CD4-positive, alpha-beta T cell treated with Interleukin-6 for 4 hours (primary cell): ENCODE measurements around the gene UBA3.
A peak's percentile ranks its signal among the peaks of the same experiment; 100 is the strongest.

Experiments used
- DNase-seq: peaks from one replicate; pipeline ENCODE4 v3.0.0-alpha.2; 2020; ENCODE audit warnings: mixed read lengths

The UBA3 gene

DNA sequence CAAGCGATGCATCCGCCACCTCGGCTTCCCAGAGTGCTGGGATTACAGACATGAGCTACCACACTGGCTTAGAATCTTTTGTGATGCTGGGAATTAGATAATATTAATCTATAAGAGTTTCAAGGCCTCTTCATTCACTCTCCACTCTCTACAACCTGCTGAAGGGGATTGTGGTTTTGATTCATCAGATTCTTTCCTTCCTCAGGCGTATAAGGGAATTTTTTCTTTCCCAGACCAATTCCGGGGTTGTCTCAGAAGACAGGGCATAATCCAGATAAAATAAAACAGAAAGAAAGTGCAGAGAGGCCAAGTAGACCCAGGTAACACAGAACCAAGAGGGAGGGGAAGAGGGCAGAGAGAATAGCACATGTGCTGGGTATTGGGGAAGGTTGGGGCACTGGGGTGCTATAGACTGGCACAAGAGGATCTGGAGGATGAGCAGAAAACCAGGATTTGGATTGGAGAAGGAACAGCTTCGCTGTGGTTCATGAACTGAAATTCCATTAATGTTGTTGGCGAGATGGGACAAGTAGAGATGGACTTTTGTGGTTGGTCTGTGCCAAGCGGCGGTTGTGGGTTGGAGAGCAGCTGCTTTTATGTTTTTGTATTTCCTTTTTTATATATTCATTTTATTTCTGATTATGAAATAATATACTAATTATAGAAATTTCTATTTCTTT, 17.4 kb upstream of the UBA3 start:
- DNase-seq, result no peak

DNA sequence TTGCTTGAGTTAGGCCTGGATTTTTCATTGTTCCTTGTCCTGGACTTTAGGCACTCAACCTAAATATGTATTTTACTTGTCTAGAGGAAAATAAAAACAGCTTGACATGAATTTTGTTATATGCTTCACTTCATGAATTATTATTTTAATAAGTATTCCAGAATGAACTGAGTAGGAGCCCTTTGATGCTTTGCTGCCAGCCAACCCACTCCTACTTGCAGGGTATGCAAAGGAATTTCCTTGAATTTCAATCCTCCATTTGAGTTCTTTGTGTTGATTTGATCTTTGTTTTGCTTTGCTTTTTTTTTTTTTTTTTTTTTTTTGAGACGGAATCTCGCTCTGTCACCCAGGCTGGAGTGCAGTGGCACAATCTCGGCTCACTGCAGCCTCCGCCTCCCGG, 16.1 kb upstream of the UBA3 start:
- DNase-seq, result no peak

DNA sequence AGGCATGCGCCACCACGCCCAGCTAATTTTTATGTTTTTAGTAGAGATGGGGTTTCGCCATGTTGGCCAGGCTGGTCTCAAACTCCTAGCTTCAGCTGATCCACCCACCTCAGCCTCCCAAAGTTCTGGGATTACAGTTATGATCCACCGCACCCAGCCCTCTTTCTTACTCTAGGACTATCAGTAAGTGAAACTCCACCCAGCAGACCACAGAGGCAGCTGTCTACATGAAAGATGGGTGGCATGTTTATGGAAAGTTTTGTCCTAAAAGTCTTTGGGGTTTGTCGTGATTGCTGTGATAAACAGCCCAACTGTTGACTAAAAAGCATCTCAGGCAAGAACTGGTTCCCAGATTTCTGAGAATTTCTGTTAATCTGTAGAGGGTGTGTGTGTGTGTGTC, 15.5 kb upstream of the UBA3 start:
- peak; percentile 25 for DNase-seq

DNA sequence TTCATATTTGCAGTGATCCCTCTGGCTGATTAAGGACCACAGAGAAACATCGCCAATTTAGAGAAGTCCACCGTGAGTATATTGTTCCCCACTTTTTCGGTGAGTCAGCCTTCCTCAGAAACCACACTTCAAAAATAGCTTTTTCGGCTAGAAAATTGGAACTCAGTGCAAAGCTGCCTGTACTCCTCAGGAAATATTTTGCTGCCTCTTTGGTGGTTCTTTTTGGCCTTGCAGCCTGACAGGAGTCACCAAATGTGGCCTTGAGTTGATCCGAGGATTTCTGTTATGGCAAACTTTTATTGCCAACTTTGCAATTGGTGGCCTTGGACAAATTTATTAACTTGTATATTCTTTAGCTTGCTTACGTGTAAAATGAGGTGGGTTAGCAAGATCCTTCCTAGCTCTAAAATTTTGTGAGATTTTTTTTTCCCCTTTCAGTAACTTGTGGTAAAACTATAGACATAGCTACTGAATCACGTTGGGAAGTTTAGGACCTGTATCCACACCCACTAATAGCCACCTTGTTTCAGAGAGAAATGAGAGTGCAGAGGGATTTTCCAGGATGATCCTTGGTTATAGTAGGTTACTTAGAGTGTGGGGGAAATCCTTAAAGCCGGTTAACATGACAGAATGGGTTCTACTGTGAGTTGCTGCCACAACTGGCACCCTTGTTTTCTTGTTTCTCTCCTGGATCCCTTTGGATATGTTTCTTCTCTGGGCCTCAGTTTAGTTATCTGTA, 14.5 kb upstream of the UBA3 start:
- DNase-seq, result peak; percentile 18

DNA sequence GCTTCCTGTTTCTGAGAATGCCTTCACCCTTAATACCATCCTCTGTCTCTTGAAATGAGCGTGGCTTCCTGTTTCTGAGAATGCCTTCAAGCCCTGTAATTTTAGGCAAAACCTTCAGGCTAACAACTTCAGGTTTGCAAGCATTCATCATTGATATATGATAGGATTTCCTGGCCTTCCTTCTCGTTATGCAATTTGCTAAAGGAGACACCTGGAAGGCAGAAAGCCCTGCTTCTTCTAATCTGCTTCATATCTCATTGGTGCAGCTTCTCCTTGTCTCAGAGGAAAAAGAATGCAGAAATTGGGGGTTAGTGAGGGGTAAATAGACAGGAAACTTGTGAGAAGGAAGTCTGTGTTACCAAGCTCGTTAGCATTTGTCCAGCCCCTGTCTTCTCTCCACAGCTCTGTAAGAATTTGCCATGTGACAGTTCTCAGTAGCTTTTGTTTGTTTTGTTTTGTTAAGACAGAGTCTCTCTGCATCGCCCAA, 11.9 kb upstream of the UBA3 start:
- DNase-seq, result peak; percentile 29

DNA sequence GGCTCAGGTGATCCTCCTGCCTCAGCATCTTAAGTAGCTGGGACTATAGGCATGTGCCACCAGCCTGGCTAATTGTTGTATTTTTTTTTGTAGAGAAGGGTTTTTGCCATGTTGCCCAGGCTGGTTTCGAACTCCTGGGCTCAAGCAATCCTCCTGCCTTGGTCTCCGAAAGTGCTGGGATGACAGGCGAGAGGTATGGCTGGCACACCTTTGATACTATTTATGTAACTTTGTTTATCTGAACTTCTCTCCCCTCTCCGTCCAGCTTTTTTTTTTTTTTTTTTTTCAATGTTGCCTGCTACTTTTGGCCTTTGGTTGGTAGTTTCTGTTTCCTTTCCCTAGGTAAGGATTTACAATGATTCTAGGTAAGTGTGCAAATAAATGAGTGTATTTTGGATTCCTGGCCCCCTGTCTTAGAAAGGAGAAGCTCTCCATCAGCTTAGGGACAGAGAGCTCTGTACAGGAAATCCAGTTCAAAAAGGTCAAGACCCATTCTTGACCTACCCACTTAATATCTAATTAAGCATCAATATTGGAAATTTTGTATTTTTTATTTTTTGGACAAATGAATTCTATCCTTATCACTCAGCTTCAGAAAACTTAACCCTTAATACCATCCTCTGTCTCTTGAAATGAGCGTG, 11.3 kb upstream of the UBA3 start:
- no peak for DNase-seq

DNA sequence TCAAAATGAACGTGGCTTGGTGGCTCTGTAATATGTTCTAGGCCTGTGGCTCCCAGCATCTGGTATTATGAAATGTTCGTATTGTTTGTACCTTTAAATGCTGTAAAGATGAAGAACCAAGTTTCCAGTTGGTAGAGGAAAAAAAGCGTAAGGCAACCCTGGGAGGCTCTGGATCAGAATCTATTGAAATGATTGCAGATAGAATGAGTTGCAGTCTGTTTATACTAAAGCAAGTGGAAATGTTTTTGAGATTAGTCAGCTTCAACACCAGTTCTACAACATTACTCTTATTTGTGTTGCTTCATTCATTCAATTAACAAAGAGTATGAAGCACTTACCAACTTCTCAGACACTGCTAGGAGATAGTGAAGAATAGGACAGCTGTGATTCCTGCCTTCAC, 9.9 kb upstream of the UBA3 start:
- no peak for DNase-seq

DNA sequence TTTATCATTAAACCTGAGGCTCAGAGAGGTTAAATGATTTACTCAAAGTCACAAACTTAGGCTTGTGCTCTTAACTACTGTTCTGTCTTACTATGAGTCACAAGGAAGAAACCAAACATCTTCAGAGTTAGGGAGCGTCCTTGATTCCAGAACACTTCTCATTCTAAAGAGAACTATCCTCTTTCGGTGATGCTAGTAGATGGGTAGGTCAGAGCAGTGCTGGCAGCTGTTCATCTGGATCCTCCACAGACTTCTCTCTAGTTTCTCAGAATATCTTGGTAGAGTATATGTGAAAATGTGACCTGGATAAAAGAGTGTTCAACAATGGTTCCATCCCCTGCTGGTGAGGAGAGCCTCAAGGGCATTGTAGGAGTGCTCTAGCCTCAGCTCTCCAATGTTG, 7.9 kb upstream of the UBA3 start:
- no peak for DNase-seq

DNA sequence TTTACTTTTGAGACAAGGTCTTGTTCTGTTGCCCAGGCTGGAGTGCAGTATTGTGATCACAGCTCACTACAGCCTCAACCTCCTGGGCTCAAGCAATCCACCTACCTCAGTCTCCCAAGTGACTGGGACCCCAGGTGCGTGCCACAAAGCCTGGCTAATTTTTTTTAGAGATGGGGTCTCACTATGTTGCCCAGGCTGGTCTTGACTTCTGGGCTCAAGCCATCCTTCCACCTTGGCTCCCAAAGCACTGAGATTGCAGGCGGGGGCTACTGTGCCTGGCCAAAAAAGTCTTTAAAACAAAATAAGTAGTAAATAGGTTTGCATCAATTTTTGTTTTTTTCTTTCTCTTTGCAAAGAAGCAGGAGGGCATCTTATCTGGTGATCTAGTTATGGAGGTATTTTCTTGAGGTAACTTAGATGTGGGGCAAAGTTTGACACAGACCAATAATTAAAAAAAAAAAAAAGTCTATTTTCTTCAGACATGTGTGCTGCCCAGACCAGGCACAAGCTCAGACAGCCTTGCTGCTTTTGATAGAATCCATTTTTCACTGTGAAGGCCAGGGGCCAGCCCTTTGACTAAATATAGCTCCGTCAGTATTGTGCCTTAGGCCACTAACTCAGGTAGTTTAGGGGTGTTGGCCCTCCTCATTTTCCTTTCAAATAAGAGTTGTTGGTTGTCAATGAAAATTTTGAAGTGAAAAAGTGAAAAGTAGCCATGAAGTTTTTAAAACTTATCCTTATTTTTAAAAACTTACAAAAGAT, 7.0 kb upstream of the UBA3 start:
- DNase-seq, result no peak

DNA sequence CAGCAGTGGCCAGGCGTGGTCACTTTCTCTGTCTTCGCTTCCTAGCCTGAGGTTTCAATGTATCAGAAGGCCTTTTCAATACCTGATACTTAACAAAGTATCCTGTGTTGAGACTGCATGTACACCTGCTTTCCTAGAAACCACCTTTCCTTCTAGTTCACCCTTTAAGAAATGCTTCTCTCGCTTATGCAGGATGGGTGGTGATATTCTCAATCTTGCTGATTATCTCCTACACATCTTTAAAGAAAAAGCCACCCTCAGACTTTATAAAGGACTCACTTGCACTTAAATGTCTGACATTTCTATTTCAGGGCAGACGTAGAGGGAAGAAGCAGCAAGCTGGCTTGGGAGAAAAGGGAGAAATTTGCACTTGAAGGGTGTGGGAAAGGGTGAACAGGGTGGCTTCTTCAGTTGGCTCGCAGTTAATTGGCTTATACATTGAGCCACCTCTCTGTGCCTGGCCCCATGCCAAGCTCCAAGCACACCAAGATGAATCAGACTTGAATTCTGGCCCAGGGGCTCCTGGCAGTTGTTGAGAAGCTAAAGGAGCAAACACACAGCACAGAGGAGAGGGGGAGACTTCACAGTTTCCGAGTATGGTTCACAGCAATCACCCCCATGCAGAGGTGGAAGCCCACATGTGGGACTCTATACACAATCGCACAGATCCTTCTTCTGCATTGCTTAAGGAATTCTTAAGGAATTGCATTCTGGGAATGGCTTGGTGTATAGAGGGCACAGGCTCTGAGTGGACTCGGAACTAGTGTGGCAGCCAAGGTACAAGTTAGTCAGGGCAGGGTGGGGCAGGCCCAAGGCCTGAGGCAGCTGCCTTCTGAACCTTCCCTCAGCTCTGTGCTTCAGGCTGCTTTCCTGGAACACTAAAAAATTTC, 5.9 kb upstream of the UBA3 start:
- DNase-seq, result peak; percentile 92

DNA sequence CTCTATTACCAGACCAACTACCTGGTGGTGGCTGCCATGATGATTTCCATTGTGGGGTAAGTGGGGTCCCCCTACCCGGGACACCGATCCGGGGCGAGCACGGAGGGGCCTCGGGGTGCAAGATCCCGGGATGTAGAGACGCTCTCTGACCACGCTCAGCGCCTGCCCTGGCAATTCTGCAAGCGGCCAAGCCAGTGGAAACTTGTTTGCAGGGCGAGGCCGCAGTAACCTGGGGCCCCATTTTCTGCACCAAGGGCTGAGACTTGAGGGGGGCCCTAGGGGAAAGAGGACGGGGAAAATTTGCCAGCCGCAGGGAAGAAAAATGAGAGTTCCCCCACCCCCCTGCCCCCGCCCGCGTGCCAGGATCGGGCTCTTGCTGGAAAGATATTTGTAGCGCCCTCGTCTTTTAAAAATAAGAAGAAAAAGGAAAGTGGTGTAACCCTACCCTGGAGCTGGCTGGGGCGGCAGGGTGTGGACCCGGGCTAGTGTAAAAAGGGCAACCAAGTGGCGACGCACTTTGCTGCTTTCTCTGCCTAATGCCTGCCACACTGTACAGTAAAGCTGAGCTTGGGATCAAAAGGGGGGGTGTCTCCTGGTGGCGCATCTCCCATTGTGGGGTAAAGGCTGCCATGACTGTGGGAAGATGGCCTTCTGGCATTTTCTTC, 5.1 kb upstream of the UBA3 start:
- DNase-seq, result peak; percentile 37

DNA sequence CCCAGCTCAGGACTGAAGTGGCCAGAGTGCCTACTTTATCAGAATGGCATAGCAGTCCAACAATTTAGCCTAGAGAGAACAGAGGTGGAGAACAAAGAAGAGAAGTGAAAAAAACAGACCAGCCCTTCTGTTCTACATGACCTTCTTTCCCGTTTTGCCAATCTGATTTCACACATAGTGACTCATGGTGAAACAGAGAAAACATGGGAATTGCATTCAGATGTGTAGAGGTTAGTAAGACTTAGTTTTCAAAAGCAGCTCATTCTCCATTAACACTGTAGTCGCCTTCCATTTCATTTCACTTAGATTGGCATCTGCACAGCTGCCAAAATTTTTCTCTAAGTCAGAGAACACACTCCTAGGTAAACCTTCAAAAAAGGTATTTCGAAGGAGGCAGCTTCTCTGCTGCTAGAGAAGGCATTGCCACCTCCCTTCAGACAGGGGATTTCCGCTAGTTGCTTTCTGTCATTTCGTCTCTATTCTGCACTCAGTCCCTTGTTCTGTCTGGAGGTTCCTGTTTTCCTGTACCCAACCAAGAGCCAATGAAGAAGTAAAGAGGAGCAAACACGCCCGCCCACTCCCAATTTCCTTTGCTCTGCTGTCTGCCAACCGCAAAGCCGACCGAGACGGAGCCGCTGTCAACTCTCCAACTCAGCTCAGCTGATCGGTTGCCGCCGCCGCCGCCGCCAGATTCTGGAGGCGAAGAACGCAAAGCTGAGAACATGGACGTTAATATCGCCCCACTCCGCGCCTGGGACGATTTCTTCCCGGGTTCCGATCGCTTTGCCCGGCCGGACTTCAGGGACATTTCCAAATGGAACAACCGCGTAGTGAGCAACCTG, 4.4 kb upstream of the UBA3 start, which contains the start of gene ARL6IP5:
Gene ARL6IP5 (plus strand): TSS at position 612 of the 842 bp plus-strand sequence. CDS start 111 bp downstream, at position 723.
- DNase-seq, result peak; percentile 94

DNA sequence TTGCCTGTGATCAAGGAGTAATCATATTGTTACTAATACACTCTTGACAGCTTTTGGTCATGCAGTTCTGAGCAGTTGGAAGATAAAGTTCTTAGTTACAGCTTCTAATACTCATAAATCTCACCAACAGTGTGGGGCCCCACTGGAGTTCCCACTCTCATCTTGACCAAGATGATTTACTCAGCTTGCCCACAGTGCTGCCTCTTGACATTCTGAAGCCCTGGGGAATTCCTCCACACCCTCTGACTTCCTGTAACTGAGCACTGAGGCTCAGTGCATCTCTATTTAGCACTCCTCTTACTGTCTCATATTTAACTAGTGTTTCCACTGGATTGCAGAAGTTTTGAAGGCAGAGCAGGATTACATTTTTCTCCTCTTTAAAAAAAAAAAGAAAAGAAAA, 2.6 kb upstream of the UBA3 start:
- DNase-seq, result peak; percentile 62

DNA sequence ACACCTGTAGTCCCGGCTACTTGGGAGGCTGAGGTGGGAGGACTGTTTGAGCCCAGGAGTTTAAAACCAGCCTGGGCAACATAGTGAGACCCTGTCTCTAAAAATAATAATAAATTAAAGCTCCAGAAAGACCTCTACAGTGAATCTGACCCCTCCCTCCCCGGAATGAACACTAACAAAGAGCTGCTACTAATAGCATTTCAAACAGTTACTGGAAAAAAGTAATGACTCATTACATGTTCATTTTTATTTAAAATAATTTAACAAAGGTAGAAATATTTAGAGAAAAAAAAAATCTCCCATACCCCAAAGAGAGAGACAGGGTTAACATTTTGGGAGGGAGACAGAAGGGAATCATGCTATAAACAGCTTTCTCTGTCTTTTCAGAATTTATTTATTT, 2.2 kb upstream of the UBA3 start:
- peak; percentile 32 for DNase-seq

DNA sequence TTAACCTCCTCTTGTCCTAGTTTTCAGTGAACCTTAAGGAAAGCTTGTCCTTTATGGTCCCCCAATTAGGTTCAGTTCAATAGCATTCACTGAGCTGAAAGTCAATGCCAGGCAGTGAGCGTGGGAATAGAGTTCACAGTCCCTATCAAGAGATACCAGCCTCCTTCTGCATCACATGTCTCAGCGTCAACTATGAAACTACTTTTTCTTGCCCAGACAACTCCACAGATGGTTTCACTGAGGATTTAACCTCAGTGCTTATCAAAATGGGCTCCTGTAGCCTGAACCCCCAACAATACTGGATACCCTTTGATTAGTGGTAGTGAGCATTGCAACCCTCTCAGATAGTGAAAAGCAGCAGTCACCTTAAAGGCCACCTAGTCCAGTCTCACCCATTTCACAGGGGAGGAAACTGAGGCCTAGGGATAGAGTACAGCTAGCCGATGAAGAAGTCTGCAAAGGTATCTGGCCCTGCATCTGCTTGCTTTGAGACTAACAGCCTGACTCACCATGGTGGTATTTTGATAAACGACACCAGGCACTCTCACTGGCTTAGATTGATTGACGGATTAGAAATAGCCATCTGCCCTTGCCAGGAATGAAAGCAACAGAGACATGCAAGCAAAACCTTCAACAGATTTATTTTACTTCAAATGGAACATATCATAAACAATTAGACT, 1.6 kb upstream of the UBA3 start:
- DNase-seq, result no peak

DNA sequence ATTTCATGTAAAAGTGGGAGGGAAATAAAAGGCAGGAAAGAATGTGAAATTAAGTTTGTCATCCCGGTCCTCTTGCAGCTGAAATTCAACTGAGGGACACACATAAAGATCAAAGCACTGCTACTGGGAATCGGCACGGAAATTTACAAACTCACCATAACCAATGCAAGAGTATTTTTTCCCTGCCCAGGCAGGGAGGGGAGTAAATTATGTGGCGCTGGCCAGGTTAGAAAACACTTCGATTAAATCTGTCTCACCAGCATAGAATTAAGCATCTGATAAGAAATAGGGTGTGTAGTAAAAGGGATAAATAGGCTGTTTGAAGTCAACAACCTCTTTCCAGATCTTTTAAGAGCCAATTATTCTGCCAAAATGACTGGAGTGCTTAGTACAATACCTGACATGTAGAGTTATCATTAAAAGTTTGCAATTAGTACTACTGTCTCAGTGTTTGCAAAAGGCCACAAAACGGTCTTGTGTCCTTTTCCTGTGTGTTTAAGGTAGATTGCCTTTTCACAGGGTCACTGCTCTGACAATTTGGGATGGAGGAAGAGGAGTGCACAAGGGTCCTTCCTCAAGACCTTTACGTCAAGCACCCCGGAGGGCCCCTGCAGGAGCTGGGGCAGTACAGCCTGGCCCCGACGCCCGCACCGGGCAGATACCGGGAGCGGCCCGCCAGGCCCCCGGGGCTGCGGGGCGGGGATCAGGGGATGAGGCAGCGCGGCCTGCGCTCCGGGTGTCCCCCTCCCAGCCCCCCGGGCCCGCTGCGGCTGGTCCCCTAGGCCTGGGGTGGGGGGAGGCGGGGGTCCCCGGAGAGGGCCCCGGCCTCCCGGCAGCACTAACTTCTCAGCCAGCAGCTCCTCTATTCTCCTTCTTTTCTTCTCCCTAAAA, 651 bp downstream of the UBA3 start:
- DNase-seq, result peak; percentile 14

DNA sequence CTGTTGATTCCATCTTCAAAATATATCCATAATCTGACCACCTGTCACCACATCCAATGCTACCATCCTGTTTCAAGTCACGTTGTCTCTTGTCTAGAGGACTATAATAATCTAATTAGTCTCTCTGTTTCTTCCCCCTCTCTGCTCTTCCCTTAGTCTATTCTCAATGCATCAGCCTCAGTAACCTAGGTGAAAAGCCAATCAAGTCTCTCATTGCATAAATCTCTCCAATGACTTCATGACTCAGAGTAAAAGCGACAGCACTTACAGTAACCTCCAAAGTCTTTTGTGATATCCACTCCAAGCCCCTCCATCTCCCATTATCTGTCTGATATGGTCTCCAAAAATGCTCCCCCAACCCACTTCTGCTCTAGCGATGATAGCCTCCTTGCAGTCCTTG, 7.2 kb downstream of the UBA3 start:
- no peak for DNase-seq

DNA sequence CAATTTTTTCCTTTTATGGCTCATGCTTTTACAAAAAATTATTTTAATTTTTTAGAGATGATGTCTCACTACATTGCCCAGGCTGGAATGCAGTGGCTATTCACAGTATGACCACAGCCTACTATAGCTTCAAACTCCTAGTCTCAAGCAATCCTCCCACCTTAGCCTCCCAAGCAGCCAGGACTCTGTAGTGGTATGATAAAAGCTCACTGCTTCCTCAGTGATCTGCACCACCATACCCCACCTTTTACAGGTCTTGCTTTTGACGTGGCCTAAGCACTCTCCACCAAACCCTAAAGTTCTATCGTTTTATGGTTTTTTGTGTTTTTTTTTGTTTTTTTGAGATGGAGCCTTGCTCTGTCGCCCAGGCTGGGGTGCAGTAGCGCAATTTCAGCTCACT, 14.0 kb downstream of the UBA3 start:
- no peak for DNase-seq
